Measurements from ENCODE around the gene RNF214.
A peak's percentile ranks its signal among the peaks of the same experiment; 100 is the strongest.

Gene RNF214

DNA sequence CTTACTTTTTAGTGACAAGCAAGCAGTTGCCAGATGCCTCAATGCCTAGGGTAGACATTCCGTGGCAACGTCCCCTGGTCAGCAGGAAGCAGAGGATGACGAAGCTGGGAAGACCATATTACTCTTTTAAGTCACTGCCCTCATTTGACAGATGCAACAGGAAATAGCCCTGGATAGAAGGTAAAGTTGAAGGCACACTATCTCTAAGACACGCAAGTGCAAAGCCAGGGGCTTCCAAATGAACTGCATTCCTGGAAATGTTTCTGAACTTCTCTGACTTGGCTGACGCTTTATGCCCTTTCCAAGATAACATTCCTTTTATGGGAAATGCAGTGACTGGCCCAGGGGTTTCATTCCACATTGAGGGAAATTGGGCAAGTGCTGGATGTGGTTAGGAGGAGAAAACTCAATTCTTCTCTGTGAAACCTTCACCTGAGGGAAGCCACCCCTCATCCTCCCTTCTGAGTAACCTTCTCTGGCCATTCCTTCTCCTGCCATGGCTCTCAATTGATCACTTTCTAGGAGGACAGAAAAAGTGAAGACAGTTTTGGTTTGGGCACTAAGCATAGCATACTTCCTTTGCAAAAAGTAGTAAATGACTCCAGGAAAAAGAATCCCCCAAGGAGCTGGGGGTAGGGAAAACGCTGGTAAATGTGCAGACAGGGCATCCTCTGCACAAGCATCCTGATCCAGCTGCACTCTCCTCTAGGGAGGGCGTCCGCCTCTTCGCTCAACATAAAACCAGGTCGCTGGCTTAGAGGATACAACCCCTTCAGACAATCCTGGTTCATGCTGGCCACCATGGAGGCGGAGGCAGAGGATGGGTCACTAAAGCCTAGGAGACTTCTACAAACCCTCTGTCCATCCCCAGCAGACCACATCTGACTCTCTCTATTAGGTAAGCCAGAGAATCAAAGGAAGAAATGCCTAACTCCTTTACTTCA lies 15.1 kb upstream of the RNF214 start:
- DNase-seq: no peak

DNA sequence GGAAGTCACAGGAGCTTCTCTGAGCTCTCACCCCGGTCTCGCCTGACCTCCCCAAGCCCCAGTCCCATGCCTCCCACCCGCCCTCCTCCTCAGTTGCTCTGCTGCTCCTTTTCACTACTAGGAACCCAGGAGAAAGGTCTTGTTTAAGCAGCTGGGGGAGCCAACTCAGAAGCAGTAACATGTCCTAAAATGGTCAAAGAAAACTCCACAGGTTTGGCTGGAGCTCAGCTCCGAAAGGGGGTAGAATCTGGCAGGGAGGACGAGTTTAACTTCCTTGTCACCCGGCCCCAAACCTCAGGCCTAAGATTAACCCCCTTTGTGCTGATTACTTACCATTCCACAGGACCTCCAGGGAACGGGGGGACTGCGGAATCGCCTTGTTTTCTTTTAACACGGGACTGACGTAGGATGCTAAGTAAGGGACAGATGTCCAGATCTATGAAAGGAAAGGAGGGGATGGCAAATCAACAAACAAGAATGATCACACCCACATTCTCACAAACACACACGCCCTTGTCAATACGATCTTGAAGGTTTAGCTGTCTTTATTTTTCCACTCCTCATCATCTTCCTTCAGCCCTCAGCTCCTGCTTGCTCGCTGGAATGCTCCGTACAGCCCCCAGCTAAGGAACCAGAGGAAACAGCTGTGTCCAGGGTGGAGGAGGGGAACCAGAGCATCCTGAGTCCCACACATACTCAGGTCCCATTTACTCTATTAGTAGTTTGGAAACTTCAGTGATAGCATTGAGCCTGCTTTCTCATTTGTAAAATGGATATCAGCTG lies 14.1 kb upstream of the RNF214 start:
- DNase-seq: no peak

DNA sequence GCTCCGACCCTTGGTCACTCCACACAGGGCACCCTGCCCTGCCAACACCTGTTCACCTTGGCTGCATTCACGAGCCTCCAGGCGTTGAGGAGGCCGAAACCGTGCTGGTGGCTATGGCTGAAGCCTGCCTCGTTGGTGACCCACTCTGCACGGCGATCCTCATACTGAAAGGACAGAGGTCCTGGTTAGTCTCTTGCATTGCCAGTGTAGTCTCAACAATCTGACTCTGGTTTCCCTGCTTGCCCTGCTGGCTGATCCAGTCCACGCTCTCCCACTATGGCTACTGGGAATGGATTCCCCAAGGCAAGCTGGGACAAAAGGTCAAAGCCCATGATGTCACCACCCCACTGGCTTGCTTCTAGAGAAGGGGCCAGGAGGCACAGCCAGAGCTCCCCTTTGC lies 13.5 kb upstream of the RNF214 start:
- no peak for DNase-seq

DNA sequence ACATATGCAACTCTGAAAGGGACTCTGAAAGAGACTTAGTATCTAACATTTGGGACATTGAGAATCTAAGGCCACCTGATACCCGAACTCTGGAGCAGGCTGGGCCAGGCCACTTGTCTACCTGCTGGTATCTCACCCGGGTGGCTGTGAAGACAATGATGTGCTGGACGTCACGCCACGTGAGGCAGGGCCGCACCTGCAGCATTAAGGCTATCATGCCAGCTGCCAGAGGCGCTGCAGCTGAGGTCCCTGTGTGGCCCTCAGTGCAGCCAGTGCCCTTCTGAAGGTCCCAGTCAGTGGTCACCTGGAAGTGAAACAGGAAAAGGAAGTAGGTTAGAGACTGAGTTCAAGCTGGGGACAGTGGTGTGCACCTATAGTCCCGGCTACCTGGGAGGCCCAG lies 13.0 kb upstream of the RNF214 start:
- no peak for DNase-seq

DNA sequence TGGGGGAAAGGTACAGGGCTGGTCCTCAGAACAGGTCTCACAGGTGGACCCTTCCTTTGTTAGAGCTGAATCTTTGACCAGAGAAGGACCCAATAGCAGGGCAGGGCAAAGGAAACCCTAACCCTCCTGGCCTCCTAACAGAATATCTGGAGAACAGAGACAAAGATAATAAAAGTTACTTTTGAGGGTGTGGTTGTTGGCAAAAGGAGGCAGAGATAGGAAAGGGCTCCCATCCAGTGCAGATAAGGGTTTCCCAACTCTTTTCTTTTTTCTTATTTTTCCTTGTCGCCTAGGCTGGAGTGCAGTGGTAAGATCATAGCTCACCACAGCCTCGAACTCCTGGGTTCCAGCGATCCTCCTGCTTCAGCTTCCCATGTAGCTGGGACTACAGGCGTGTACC lies 12.5 kb upstream of the RNF214 start:
- DNase-seq: no peak

DNA sequence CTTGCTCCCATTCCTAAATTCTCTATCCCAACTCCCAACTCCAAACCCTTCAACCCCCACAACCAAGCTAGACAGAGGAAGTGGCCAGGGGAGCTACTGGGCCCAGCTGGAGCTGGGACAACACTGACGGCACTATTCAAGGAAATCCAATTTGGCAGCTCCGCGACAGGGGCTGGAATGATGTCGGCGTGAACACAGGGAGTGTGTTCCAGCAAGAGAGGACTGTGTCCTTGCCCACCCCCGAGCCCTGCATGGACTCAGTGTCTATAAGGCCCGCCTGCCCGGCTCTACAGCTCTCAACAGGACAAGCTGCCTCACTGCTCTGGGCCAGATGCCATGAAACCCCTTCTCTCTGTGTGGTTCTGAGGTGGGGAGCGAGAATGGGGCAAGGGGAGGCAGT lies 11.9 kb upstream of the RNF214 start:
- DNase-seq: no peak

DNA sequence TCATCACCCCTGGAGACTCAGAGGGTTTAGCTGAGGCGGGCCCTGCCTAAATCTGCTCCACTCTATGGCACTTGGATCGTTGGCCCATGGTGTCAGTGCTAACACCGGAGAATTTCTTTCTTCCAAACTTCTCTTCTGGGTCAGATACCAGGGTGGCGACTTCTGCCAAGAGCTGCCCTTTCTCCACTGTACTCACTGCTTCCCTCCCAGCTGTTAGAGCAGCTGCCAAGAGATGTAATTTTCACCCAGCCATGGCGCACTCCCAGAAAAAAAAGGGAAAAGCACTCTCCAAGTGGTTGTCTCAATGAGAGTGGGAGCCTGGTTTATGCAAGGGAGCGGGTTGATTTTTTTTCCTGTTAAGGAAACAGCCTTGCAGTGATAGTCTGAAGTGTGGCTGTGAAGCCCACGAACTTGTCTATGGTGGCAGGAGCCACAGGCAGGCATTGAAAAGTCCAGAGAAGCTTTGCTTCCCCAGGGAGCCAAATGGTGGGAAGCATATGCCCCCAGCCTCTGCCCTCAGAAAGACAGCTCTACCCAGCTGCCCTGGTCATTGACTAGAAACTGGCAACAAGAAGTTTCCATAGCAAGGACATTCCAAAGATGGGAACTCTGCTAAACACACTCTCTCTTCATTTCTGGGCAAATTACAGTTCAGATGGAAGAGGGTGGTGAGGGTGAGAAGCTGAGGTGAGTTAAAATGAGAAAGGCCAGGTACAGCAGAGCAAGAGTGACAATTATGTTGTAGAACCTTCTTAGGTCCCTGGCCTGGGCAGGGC lies 11.3 kb upstream of the RNF214 start:
- no peak for DNase-seq

DNA sequence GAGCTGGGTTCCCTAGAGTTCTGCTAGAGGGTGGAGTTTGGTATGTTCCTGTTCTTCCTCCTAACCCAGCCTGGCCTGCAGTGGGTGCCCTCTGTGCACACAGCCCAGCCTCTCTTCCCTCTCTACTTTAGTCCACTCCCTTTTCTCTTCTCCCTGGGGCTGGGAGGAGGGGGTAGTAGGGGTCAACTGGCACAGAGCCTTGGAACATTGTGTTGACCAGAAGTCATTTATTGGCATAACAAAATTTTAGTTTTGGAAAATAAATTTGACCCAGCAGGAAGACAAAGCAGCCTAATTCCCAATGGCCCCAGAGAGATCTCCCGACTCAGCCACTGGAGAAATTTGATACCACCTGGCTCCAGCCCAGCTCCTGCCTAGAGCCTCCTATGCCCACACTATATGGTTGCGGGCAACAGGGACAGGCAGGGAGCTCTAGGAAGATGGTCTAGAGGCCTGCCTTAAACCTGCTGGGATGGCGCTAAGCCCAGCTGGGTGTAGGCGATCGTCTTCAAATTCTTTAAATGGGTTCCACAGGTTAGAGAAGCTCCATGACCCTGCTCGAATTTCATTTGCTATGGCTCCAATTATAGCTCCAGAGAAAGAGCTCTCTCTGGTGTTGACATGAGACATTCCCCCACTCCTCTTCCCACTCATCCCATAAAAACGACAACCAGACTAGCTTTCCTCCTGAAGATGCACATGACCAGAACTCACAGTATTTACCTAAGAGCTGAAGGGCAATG lies 10.5 kb upstream of the RNF214 start:
- DNase-seq: no peak

DNA sequence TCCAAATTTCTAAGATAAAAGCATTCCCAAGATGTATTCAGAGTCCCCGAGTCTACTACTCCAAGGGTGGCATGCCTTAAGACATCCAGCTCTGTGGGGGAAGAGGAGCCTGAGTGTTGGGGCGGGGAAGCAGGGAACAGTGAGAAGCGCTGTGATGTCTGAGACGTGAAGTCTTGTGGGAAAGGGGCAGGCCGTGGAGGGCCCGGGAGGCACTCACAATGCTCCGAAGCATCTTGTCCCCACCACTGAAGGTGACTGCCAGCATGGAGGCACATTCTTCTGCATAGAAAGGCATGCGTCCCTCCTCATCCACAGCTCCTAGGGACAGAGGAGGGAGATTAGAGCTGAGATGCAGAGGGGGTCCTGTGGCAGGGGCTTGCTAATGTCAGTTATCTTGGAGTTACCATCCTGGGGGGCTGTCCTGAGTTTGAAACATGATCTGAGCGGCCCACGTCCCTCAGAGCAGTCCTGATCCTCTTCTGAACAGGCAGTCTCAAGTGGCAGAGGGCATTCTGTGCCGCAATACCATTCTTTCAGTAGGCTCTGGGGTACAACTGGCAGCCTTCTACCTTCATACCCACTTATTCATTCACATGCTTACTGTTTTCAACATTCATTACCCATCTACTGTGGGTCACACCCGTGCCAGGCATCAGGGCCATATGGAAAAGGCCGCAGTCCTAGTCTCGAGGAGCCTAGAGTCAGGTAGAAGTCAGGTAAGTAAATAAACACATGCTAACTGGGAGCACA lies 9.3 kb upstream of the RNF214 start:
- DNase-seq: no peak

DNA sequence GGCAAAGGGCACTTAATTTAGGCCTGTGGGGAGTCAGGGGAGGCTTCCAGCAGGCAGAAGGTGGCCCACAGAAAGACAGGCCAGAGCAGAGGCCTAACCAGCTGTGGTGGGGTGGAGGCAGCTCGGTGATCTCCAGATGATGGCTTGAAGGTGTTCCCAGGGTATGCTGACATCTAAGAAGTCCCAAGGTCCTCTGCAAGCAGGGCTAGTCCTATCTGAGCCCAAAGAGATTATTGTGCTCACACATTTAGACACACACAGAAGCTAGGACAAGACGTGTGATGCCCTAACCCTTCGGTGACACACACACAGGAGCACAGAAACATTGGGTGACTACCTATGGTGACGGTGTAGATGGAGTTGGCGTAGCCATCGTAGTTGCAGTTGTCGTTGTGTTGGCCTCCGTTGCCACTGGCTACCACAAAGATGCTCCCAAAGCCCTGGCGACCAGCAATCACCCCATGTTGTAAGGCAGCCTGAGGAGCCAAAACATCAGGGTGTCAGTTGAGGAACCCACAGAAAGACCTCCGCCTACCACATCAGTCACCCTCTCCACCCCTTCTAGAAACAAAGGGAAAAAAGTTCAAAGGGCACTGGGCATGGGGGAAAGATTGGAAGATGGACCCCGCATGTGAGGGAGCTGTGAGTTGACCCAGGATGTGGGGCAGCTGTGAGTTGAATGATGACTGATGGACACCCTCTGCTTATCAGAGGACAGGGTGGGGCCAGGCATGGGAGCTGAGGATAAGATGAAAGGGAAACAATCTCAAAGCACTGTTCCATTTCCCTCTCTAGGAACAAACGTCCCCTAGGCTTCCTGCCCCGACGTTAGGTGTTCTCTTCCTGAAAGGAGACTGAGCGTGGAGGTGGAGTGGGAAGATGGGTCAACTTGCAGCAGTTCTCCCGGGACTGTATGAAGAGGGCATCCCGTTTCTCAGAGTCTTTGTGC lies 8.5 kb upstream of the RNF214 start:
- DNase-seq: no peak

DNA sequence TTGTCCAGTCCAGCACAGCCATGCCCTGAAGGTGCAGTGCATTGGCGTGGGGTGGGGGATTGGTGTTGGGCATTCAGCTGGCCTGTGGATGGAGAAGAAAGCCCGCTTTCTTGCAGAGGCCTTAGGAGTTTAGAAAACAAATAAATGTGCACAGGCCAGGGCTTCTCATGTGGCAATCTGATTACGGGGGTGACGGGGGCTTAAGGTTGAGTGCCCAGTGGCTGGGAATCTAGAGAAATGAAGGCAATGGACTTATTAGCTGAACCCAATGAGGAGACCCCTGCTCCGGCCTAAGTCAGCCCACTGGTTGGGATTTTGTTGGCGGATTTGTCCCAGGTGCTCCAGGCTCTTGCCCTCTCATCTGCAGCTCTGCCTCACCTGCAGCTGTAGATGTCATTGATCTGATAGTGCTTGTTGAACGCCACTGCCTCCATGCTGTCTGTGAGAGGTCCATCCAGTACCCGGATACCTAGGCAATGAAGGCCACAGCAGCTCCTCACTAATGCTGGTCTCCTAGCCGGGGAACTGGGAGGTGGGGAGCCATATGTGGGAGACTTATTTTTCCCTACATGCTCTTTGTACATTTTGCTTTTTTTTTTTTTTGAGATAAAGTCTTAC lies 6.8 kb upstream of the RNF214 start:
- DNase-seq: no peak

DNA sequence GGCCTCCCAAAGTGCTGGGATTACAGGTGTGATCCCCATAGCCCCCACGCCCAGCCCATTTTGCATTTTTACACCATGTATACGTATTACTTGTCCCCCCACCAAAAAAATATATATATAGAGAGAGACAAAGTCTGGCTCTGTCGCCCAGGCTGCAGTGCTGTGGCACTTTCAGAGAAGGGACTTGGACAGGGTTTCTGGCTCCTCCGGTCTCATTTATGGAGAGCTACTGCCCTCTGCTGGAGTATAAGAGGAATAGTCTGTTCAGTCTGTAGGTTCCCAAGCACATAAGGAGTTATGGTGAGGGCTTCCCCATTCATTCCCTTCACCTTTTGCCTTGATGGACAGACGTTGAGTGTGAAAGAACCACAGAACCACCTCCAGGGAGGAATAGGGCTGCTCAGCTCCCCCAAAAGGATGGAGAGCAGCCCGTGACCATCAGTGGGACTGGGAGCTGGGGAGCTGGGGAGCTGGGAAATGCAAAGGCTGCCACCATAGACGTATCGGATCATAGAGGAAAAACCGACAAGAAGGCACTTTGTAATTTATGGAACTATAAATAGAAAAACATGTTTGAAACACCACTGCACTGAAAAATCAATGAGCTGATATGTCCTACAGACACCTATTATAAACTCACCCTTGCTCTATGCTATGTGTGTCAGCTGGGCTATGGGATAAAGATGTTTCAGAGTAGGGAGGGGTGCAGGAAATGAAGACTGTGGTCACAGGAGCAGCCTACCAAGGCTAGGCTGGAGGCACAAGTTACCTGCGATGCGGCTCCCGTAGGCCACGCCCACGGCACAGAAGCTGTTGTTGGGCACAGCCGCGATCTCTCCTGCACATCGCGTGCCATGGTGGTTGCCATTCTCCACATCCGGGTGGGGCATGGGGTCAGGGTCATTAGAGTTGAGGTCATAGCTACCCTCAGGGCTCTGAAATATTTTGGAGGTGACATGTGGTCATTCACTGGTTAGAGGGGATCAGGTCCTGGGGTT lies 5.8 kb upstream of the RNF214 start:
- peak; percentile 51 to 59 for DNase-seq

DNA sequence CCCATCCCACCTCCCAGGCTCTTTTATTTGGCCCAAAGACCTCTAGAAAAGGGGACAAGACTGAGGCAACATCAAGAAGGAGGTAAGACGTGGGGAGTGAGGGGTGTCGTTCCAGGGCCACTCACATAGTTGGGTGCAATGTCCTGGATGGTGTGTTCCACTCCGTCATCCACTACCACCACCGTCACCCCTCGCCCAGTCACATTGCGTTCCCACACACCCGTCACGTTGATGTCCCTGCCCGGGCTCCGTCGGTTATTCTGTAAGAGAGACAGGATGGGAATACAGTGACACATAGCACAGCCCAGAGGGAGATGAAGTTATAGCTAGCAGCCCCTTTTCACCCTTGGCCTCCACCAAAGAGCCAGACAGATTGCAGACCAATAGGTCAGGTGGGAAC lies 4.4 kb upstream of the RNF214 start:
- DNase-seq: no peak

DNA sequence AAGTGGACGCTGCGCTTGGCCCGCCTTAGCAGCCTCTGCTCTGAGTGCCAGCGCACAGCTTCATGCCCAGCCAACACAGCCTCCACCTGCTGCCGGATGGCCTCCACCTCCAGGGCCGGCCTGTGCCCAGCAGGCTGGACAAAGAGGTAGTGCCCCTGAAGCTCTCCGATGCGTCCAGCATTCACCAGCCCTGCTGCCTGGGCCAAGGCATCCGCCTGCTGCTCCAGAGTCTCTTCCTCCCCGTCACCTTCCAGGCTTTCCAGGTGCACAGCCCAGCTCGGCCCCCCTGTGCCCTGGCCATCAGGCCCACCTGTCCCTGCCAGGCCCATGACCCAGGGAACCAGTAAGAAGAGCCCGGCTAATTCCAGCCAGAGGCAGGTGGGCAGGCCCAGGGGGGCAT lies 3.1 kb upstream of the RNF214 start:
- no peak for DNase-seq

DNA sequence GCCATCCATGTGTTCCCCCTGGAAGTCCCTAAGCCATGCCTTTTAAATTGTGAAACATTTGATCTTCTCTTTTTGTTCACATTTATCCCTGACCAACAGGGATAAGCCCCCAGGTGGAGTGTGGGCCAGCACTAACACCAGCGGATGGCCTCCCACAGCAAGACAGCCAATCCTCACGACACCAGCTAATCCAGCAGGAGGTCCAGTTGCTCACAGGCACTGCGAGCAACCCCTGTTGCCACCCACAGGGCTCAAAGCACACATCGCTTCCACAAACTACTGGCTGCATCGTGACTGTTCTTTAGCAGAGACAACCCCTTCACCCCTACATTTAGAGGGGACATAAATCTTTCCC lies 2.6 kb upstream of the RNF214 start:
- no peak for DNase-seq

DNA sequence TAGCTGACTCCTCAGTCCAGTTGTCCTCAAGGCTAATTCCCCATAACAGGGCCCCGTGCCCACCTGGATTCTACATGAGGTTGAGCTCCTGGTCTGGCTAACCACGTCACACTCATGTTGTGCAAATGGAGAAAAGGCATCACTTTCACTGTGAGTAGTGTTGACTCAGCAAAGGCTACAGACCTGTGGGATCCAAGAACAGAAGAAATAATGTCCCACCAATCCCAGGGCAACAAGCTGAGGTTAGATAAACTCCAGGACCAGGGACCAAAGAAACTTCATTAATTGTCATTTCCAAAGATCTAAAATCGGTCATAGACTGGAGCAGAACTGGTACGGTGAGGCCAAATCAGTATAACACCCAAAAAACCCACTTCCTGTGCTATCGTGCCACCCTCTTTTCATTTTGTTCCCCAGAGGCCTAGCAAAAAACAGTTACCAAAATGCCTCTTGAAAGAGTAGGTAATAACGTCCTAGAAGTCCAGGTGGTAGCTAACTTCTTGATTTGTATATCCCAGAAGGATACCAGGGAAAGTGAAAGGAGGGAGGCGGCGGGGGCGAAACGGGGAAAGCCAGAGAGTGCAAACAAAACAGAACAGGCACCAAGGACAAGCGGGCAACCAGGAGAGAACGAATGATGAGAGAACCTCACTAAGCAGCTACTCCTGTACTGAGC lies 2.0 kb upstream of the RNF214 start:
- DNase-seq: no peak

DNA sequence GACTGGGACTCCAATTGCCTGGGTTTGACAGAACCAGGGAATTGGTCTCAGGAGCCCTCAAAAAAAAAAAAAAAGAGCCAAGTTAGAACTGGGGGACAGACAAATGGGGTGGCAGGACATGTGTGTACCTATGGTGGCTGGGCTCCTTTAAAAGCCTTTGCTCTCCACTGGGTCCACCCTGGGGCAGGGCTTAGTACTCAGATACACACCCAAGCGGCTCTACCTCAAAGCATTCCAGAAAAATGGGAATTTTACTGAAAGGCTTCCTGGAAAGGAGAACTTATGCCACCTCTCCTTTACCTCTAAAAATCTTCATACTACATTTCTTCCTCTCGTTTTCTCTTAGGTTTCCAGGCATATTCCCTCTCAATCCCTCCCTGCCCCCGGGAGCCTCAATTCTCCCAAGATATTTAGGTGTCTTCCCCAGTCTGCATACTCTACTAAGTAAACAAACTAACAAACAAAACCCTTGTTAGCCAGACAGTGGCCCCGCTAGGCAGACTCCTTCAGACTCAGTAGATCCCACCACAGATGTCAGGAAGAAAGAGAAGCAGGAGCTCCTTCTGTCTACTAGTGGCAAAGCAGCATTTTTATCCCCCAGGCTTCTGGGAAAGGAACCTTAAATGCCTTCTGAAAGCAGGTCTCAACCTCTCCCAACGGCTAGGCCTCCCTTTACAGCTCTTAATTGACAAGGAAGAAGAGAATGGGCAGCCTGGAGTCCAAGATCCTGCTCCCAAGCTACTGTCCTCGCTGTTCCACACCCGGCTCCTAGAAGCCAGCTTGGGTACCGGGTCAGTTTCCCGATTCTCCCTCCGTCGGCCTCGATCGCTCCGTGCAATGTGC lies 1.3 kb upstream of the RNF214 start:
- DNase-seq: no peak

DNA sequence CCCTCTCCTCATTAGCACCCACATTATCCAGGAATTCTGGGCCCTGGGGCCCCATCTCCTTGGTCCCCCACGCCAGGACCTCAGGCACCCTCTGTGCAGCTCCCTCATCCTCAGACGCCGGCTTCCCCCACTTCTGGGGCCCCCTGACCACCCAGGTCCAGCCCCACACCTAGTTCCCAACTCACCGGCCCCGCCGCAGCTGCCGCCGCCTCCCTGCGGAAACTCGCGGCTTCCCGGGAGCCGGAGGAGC lies 704 bp upstream of the RNF214 start, which contains the start of gene PCSK7:
TSS of gene PCSK7 (minus strand) at position 232 of the 250 bp plus-strand sequence. CDS start 2,229 bp downstream, outside the sequence.
- no peak for DNase-seq

Measured in NCI-H1930 (cell line).